Stimulated activated naive CD8-positive, alpha-beta T cell treated with anti-CD3 and anti-CD28 coated beads, Interleukin-15, Interleukin-2, amounts not matched to agents 100 U/mL and 50 U/mL, for 24 hours (primary cell): ENCODE measurements around the gene GPALPP1.
"Not testable (repeated sequence)": the region's sequence is repeated elsewhere in the genome, so short reads cannot be mapped to it uniquely, and the experiment has no call there.

Source experiments
- ATAC-seq: fragments of 150-1000 bp; cut with Tn5 transposase; one replicate; pipeline ENCODE4 v1.10.0; 2021
- DNase-seq: peaks from one replicate; pipeline ENCODE4 v3.0.0; 2021

Gene GPALPP1

DNA sequence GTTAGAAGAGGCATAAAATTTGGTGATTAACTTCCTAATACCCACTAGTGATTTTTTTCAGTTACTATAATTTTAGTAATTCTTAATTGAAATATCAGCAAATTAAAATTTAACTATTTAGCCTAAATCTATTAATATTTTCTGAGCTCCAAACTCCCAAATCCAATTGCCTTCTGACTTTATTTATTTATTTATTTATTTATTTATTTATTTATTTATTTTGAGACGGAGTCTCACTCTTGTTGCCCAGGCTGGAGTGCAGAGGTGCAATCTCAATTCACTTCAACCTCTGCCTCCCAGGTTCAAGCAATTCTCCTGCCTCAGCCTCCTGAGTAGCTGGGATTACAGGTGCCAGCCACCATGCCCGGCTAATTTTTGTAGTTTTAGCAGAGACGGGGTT, 74.6 kb downstream of the GPALPP1 start:
- not testable (repeated sequence) for DNase-seq, ATAC-seq

DNA sequence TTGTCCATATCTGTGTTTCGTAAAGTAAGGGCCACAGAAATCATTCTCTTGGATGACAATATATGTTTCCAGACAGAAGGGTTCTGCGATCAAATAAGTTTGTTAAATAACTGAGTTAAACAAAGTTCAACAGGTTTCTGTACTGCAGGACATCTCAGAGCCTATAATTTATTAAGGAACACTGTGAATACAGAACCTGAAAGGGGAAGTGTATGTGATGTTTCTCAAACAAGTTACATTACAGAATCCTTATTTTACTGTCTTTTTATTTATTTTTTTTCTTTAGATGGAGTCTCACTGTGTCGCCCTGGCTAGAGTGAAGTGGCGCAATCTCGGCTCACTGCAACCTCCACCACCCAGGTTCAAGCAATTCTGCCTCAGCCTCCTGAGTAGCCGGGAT, 75.6 kb downstream of the GPALPP1 start:
- DNase-seq (no peak), ATAC-seq (no peak)

DNA sequence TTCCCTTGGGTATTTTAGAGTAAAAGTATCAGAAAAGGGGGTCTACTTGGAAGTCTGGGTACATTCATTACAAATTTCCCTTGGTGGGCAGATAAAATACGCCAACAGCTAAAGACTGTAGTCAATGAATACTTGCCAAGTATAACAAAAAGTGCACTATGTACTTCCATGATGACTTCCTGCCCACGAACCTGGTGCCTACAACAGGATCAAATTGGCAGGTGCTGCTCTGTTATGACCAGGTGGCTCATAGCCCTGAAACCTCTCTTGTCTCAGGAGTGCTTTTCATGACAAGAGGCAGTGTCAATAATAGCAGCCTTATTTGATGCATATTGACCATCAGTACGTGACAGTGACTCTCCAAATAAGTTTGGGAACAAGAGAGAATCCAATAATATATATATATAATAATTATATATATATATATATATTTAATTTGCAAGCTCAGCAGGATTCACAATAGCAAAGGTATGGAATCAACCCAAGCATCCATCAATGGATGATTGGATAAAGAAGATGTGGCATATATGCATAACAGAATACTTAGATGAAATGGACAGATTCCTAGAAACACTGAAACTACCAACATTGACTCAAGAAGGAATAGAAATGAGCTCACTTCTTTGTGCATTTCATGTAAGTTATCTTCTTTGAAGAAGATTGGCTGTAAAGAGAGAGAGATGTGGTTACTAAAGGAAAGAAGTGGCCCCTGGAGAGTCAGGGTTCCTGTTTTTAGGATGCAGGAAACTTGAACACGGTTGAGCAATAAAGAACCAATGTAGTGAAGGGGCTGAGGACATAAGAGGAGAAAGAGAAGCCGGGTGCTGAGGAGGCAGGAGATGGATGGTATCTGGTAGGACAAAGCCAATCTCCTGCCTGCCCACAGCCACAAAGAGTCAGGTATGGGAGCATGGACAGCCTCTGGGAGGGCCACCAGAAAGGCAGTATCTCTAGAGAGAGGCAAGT, 79.0 kb downstream of the GPALPP1 start:
- ATAC-seq (no peak), DNase-seq (no peak)

DNA sequence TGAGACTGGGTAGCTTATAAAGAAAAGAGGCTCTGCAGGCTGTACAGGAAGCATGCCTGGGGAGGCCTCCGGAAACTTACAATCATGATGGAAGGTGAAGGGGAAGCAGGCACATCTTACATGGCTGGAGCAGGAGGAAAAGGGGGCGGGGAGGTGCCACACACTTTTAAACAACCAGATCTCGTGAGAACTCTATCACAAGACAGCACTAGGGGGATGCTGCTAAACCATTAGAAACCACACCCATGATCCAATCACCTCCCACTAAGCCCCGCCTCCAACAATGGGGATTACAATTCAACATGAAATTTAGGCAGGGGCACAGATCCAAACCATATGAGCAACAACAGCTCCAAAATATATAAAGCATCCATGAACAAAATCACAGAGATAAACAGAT, 84.5 kb downstream of the GPALPP1 start:
- DNase-seq (no peak), ATAC-seq (no peak)

DNA sequence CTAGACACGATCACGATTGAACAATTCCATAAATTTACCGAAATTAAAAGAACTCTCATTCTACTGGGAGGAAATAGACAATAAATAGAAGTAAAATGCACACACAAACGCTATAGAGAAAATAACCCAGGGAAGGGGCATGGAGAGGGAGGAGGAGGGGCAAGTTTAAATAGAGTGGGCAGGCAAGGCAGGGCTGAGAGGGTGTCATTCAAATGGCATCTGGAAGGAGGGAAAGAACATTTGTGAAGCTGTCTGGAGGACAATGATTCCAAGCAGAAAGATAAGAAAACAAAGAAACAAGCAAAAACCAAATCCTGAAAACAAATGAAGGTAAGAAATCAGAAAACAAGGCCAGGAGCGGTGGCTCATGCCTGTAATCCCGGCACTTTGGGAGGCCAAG, 85.4 kb downstream of the GPALPP1 start:
- no peak for DNase-seq
- no peak for ATAC-seq

DNA sequence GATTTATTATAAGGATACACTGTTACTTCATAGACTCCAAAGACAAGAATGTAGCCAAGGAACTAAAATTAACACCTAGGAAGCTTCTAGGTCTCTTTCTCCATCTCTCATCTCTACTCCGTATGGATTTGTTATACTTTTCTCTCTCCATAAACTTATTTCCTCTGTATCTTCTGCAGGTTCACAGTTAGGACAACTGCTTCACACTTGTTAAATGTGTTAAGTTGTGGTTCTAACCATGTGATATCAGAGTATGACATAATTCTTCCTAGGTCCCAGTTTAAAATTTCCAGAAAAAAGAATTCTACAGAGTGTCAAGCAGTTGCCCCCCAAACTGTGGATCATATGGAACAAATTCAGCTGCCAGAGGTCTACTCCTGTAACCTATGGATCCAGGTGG, 88.7 kb downstream of the GPALPP1 start:
- no peak for DNase-seq
- ATAC-seq, result no peak
